Thyroid gland (tissue), 4 donors: ENCODE results near the gene CAMKK1.

Experiments used
- POLR2A ChIP-seq, 2 donors: fragments of 450-650 bp; IDR thresholded peaks; one replicate each; pipeline ENCODE4 v1.6.1; 2017; ENCODE audit warnings: antibody characterized with exemption in 2 of 2, mild to moderate bottlenecking in 2 of 2, moderate library complexity in 1 of 2
- TF ChIP-seq, protein P1 (sequence below), 6 experiments: fragments of 200-600 bp in 3 of 6; fragments of 450-650 bp in 3 of 6; sonication (generic) in 3 of 6; IDR thresholded peaks; one replicate each; pipeline ENCODE4 v1.5.1; 2016 to 2019; ENCODE audit warnings: antibody characterized with exemption in 6 of 6, mild to moderate bottlenecking in 2 of 6, inconsistent platforms in 1 of 6, moderate library complexity in 1 of 6

DNA sequence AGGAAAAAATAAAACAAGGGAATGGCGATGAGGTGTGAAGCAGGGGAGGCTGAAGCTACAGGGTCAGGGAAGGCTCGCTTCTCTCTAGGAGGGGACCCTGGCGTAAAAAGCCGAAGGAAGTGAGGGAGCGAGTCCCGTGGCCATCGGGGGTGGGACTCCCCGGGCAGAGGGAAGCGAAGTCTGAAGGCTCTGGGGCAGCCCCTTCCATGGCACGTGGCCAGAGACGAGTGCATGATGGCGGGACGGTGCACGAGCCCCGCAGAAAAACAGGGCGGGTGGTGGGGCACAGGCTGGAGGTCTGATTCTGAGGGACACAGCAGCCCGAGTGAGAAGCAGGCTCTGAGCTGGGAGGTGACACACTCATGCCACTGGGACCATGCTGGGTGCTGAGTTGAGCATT, 25.7 kb downstream of the CAMKK1 start:
- TF ChIP-seq, protein P1, sequence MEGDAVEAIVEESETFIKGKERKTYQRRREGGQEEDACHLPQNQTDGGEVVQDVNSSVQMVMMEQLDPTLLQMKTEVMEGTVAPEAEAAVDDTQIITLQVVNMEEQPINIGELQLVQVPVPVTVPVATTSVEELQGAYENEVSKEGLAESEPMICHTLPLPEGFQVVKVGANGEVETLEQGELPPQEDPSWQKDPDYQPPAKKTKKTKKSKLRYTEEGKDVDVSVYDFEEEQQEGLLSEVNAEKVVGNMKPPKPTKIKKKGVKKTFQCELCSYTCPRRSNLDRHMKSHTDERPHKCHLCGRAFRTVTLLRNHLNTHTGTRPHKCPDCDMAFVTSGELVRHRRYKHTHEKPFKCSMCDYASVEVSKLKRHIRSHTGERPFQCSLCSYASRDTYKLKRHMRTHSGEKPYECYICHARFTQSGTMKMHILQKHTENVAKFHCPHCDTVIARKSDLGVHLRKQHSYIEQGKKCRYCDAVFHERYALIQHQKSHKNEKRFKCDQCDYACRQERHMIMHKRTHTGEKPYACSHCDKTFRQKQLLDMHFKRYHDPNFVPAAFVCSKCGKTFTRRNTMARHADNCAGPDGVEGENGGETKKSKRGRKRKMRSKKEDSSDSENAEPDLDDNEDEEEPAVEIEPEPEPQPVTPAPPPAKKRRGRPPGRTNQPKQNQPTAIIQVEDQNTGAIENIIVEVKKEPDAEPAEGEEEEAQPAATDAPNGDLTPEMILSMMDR (IDR thresholded peaks at IDR 0.05), result no peak
- TF ChIP-seq POLR2A (IDR thresholded peaks at IDR 0.05), result no peak
